AG04450 (cell line): ENCODE results near the gene UFSP1. TPM values are rescaled to one million over a fixed set of nuclear protein-coding genes. Genes with fewer than 3 reads are reported as not detected.

ENCODE experiments used
- CTCF ChIA-PET: fragments of 300-600, 350-600 bp; formaldehyde crosslinking; extraction: SDS; loops from one replicate; lab custom pipeline; 2022; ENCODE audit warnings: antibody characterized with exemption, inconsistent platforms; lab: Charles Lee
- POLR2A ChIA-PET: fragments of 350-600 bp; formaldehyde crosslinking; extraction: SDS; loops from one replicate; lab custom pipeline; 2021; ENCODE audit warnings: antibody characterized with exemption, inconsistent platforms; lab: Yijun Ruan, JAX
- DNase-seq: peaks from one replicate; pipeline ENCODE4 v3.0.0-alpha.2; 2011; ENCODE audit warnings: low read depth, low spot score
- H3K27ac ChIP-seq: one replicate; pipeline ENCODE4 v1.5.1; 2012; ENCODE audit warnings: low read depth, low read length, control low read depth
- H3K27me3 ChIP-seq: one replicate; pipeline ENCODE4 v1.6.0; 2012; ENCODE audit warnings: low read length; ENCODE audit not compliant: control insufficient read depth, insufficient read depth
- H3K4me3 ChIP-seq: 2 replicates; pipeline ENCODE4 v1.5.1; 2011; ENCODE audit warnings: mild to moderate bottlenecking, low read depth, low read length, control low read depth
- H3K9me3 ChIP-seq: 2 replicates; pipeline ENCODE4 v1.5.1; 2012; ENCODE audit warnings: low read length; ENCODE audit not compliant: control insufficient read depth, insufficient read depth
- CTCF ChIP-seq: IDR thresholded peaks from 2 replicates; pipeline ENCODE4 v1.5.1; 2011; ENCODE audit warnings: low read depth, low read length, control low read depth, inconsistent platforms
- polyA plus RNA-seq: library from polyadenylated mRNA; depleted of rRNA; stranded (reverse); fragments of >200 nt; gene quantifications from 2 replicates; pipeline ENCODE4 v1.2.3, GENCODE V29; 2011

Gene UFSP1
- polyA plus RNA-seq, 1 experiment, result 0.48 TPM

GRCh38 chr7:100886936-100887515, 2.5 kb downstream of the UFSP1 start:
- Histone ChIP-seq H3K27ac (no peak overlapping the region), H3K4me3 (no peak overlapping the region), H3K9me3 (peaks cover 8% of the 10 kb centered on the region; the same call in 1 of the 2 replicates), H3K27me3 (no peaks in the 10 kb centered on the region)
- DNase-seq, result no peak
- POLR2A ChIA-PET, result interaction anchor here (0.9 to 4.4 kb wide), 2 partner anchors 10 to 181 kb away, joined by 3 to 71 read pairs; partner anchors contain the start of genes POP7 and SRRT
- CTCF ChIA-PET, result interaction anchor here (2.6 kb wide), 1 partner anchor 12 kb away, joined by 5 read pairs; the partner anchor contains the start of gene SRRT
- no peak for TF ChIP-seq CTCF

GRCh38 chr7:100886142-100886935, 3.2 kb downstream of the UFSP1 start:
- Histone ChIP-seq H3K27me3 (no peaks in the 10 kb centered on the region), H3K9me3 (peaks cover 8% of the 10 kb centered on the region; the same call in 1 of the 2 replicates), H3K27ac (no peak overlapping the region), H3K4me3 (no peak overlapping the region)
- POLR2A ChIA-PET, result interaction anchor here (0.6 to 4.4 kb wide), 3 partner anchors 10 to 180 kb away, joined by 3 to 71 read pairs (median 3); partner anchors contain the start of genes POP7 and SRRT
- no peak for TF ChIP-seq CTCF
- CTCF ChIA-PET, result interaction anchor here (2.6 kb wide), 1 partner anchor 11 kb away, joined by 5 read pairs; the partner anchor contains the start of gene SRRT
- DNase-seq, result no peak

DNA sequence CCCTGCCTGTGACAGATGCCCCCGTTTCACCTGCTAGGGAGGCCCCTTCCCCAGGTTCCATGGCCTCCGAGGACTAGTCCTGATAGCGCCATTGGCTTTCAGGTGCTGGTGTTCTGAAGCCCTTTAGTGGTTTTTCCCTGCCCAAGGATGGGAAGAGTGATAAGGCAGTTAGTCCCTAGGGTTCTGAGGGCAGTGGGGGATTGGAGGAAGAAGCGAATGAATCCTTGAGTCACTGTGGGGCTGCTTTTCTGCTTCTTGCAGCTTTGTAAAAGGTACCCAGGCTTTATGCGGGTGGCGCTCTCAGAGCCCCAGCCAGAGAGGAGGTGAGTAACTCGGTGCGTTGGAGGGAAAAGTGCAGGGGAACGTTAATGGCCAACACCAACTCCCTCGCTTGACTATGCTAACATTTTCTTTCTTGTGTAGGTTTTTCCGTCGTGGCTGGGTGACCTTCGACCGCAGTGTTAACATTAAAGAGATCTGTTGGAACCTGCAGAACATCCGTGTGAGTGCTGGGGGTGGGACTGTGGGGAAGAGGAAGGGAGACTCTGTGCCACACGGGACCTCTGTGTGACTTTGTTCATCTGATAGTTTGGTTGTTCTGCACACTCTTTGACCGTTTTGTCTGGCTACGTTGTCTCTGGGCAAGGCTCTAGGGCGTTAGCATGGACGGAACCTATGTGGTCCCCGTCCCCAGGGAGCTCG, 3.9 kb downstream of the UFSP1 start:
- ChIA-PET CTCF (interaction anchor here (2.6 kb wide), 1 partner anchor 10 kb away, joined by 5 read pairs; the partner anchor contains the start of gene SRRT), POLR2A (interaction anchor here (0.6 kb wide), 1 partner anchor 10 kb away, joined by 3 read pairs; the partner anchor contains the start of gene SRRT)
- DNase-seq, result no peak
- H3K27ac ChIP-seq, result no peak overlapping the region
- peaks cover 8% of the 10 kb centered on the region; the same call in 1 of the 2 replicates for H3K9me3 ChIP-seq
- no peaks in the 10 kb centered on the region for H3K27me3 ChIP-seq
- no peak for TF ChIP-seq CTCF
- no peak overlapping the region for H3K4me3 ChIP-seq

DNA sequence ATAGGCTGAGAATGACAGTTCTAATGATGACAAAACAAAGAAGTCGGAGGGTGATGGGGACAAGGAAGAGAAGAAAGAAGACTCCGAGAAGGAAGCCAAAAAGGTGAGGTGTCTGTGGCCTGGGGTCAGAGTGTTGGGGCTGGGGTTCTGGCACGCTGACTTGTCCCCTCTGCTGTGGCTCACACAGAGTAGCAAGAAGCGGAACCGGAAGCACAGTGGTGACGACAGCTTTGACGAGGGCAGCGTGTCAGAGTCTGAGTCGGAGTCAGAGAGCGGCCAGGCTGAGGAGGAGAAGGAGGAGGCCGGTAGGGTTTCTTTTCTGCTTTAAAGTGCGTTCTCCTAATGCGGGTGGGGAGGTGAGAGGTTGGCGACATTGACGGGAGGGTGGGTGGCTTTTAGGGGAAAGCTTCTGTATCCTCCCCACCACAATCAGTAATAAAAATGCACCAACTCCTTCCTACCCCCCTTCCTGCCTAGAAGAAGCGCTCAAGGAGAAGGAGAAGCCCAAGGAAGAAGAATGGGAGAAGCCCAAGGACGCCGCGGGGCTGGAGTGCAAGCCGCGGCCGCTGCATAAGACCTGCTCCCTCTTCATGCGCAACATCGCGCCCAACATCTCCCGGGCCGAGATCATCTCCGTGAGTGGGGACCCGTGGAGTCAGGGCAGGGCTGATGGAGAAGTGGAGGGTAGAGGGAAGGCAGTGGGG, 4.6 kb downstream of the UFSP1 start:
- ChIA-PET POLR2A (no interaction called here), CTCF (interaction anchor here (1.4 kb wide), 1 partner anchor 193 kb away, joined by 4 read pairs; no protein-coding TSS in a partner anchor)
- Histone ChIP-seq H3K27ac (peak overlapping the region; percentile 11), H3K9me3 (peaks cover 8% of the 10 kb centered on the region; the same call in 1 of the 2 replicates), H3K4me3 (no peak overlapping the region), H3K27me3 (no peaks in the 10 kb centered on the region)
- no peak for DNase-seq
- no peak for TF ChIP-seq CTCF
